Epithelial cell of proximal tubule (primary cell): ENCODE measurements around the gene CFAP54. TPM values are rescaled to one million over a fixed set of nuclear protein-coding genes. Genes with fewer than 3 reads are reported as not detected.
A peak's percentile ranks its signal among the peaks of the same experiment; 100 is the strongest.

Experiments
- DNase-seq: peaks from one replicate; pipeline ENCODE4 v3.0.0-alpha.2; 2011; ENCODE audit warnings: low read depth
- H3K4me3 ChIP-seq: 2 replicates; pipeline ENCODE4 v1.5.1; 2011; ENCODE audit warnings: low read depth, mild to moderate bottlenecking, low read length
- total RNA-seq: library from RNA; depleted of rRNA; stranded (reverse); fragments of >200 nt; gene quantifications from 2 replicates; pipeline ENCODE4 v1.2.3, GENCODE V29; 2015
- TF ChIP-seq, protein P1 (sequence below): conservative IDR thresholded peaks from 2 replicates; pipeline ENCODE4 v1.5.1; 2012; ENCODE audit warnings: low read depth, mild to moderate bottlenecking, low read length

Gene CFAP54
- total RNA-seq, 1 donor from 2014 or later, result 0.40 TPM

GRCh38 chr12:96514328-96514727, 25.0 kb downstream of the CFAP54 start:
- TF ChIP-seq, protein P1, sequence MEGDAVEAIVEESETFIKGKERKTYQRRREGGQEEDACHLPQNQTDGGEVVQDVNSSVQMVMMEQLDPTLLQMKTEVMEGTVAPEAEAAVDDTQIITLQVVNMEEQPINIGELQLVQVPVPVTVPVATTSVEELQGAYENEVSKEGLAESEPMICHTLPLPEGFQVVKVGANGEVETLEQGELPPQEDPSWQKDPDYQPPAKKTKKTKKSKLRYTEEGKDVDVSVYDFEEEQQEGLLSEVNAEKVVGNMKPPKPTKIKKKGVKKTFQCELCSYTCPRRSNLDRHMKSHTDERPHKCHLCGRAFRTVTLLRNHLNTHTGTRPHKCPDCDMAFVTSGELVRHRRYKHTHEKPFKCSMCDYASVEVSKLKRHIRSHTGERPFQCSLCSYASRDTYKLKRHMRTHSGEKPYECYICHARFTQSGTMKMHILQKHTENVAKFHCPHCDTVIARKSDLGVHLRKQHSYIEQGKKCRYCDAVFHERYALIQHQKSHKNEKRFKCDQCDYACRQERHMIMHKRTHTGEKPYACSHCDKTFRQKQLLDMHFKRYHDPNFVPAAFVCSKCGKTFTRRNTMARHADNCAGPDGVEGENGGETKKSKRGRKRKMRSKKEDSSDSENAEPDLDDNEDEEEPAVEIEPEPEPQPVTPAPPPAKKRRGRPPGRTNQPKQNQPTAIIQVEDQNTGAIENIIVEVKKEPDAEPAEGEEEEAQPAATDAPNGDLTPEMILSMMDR, result no peak

GRCh38 chr12:96516472-96517430, 27.4 kb downstream of the CFAP54 start:
- TF ChIP-seq, protein P1, result peak; percentile 66
- no peak overlapping the region for H3K4me3 ChIP-seq
- DNase-seq, result no peak

More at GRCh38 chr12:96514328-96514727, 25.0 kb downstream of the CFAP54 start:
- H3K4me3 ChIP-seq, result no peak overlapping the region
- no peak for DNase-seq

DNA sequence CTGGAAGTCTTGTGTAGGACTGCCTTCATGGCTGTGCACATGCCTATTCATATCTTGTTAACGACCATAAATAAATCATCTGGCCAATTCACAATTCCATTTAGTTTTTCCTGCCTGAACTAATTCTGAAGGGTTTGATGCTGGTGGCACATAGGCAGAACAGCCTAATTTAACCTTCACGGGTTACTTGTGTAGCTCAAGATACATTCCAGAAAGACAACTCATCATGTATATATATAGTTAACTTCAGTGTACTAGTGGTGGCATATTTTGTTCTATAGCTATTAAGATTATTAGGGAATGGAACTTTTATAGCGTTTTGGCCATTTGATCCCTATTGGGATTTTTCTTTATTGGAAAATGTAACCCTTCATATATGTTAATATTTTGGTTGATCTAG, 31.4 kb downstream of the CFAP54 start:
- H3K4me3 ChIP-seq, result no peak overlapping the region
- no peak for DNase-seq
- TF ChIP-seq, protein P1, result no peak

- H3K4me3 ChIP-seq, result no peak overlapping the region
- TF ChIP-seq, protein P1, result no peak
- DNase-seq, result no peak
Measured at GRCh38 chr12:96521895-96522682, 32.7 kb downstream of the CFAP54 start.

GRCh38 chr12:96522690-96523089, 33.3 kb downstream of the CFAP54 start:
- no peak overlapping the region for H3K4me3 ChIP-seq
- TF ChIP-seq, protein P1, result no peak
- no peak for DNase-seq

DNA sequence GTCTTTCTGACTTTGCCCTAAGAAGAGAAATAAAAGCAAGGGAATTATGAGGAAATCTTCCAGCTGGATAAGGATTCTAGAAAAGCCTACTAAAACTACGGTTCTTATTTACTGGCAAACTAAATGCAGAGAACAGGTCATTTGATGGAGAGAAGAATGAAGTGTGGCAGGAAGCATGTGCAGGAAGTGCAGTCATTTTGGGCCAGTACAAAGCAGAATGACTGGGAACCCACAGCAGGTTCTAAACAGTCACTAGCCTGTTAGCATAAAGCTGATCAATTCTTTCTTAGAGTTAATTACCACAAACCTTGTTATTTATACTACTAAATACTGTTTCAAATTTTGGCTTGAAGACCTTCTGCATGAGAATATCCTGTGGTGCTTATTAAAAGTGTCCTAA, 36.7 kb downstream of the CFAP54 start:
- DNase-seq, result no peak
- TF ChIP-seq, protein P1, result no peak
- H3K4me3 ChIP-seq, result no peak overlapping the region
